Mucosa of rectum (tissue), 2 donors: ENCODE data around the gene IGFBP6.

ENCODE experiments used
- H3K27ac ChIP-seq, 2 donors: one replicate each; pipeline ENCODE4 v1.7.0; 2013; ENCODE audit warnings: inconsistent platforms in 2 of 2, low read depth in 2 of 2, low read length in 2 of 2
- H3K27me3 ChIP-seq, 2 donors: one replicate each; pipeline ENCODE4 v1.7.0; 2013; ENCODE audit warnings: low read length in 2 of 2; ENCODE audit not compliant: control insufficient read depth in 2 of 2, insufficient read depth in 2 of 2
- H3K36me3 ChIP-seq, 2 donors: one replicate each; pipeline ENCODE4 v1.7.0; 2013; ENCODE audit warnings: low read length in 2 of 2; ENCODE audit not compliant: control insufficient read depth in 2 of 2, insufficient read depth in 2 of 2
- H3K4me1 ChIP-seq, 2 donors: one replicate each; pipeline ENCODE4 v1.7.0; 2013; ENCODE audit warnings: low read length in 2 of 2, mild to moderate bottlenecking in 1 of 2; ENCODE audit not compliant: control insufficient read depth in 2 of 2, insufficient read depth in 2 of 2
- H3K4me3 ChIP-seq, 2 donors: one replicate each; pipeline ENCODE4 v1.7.0; 2013; ENCODE audit warnings: low read length in 2 of 2
- H3K9ac ChIP-seq, 2 donors: one replicate each; pipeline ENCODE4 v1.7.0; 2013; ENCODE audit warnings: low read length in 2 of 2, low read depth in 1 of 2, mild to moderate bottlenecking in 1 of 2
- H3K9me3 ChIP-seq, 2 donors: one replicate each; pipeline ENCODE4 v1.7.0; 2013; ENCODE audit warnings: low read length in 2 of 2; ENCODE audit not compliant: control insufficient read depth in 2 of 2
- donor health status: healthy.
- donor health status: Normal muscosa, but diverticular disease.

IGFBP6 gene

GRCh38 chr12:53073881-53074280 is 23.6 kb upstream of the IGFBP6 start:
- Histone ChIP-seq H3K4me1 (peaks cover 10 to 19% of the 10 kb centered on the region in 2 donors), H3K27me3 (no peaks in the 10 kb centered on the region), H3K36me3 (peaks cover 38 to 50% of the 10 kb centered on the region in 2 donors), H3K4me3 (no peak overlapping the region), H3K27ac (no peak overlapping the region), H3K9me3 (no peaks in the 10 kb centered on the region), H3K9ac (no peak overlapping the region)

GRCh38 chr12:53074283-53074998 is 23.0 kb upstream of the IGFBP6 start:
- H3K4me3 ChIP-seq: no peak overlapping the region
- H3K9me3 ChIP-seq: no peaks in the 10 kb centered on the region
- no peaks in the 10 kb centered on the region for H3K27me3 ChIP-seq
- no peak overlapping the region for H3K9ac ChIP-seq
- H3K36me3 ChIP-seq: peaks cover 36 to 50% of the 10 kb centered on the region in 2 donors
- peaks cover 10 to 19% of the 10 kb centered on the region in 2 donors for H3K4me1 ChIP-seq
- H3K27ac ChIP-seq: no peak overlapping the region

- H3K36me3 ChIP-seq: peaks cover 33 to 47% of the 10 kb centered on the region in 2 donors
- H3K27me3 ChIP-seq: no peaks in the 10 kb centered on the region
- no peak overlapping the region for H3K4me3 ChIP-seq
- peaks cover 8 to 23% of the 10 kb centered on the region in 2 donors for H3K4me1 ChIP-seq
- no peak overlapping the region for H3K9ac ChIP-seq
- H3K9me3 ChIP-seq: no peaks in the 10 kb centered on the region
- no peak overlapping the region for H3K27ac ChIP-seq
Measured at GRCh38 chr12:53074999-53075370, 22.5 kb upstream of the IGFBP6 start.

DNA sequence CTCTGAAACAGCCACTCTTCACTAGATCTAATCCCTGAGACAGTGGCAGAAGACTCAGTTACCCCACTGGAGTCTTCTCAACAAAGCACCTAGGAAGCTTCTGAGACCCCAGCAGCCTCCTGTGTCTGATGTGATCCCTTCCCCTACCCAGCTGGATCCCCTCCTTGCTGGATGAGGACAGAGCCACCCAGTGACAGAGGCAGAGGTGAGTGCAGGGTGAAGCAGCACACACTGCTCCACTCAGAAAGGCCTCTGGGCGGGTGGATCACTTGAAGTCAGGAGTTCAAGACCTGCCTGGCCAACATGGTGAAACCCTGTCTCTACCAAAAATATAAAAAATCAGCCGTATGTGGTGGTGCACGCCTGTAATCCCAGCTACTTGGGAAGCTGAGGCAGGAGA is 21.0 kb upstream of the IGFBP6 start:
- no peaks in the 10 kb centered on the region for H3K9me3 ChIP-seq
- H3K9ac ChIP-seq: no peak overlapping the region
- no peak overlapping the region for H3K4me3 ChIP-seq
- H3K36me3 ChIP-seq: peaks cover 24 to 34% of the 10 kb centered on the region in 2 donors
- peaks cover 7 to 16% of the 10 kb centered on the region in 2 donors for H3K4me1 ChIP-seq
- no peaks in the 10 kb centered on the region for H3K27me3 ChIP-seq
- no peak overlapping the region for H3K27ac ChIP-seq

DNA sequence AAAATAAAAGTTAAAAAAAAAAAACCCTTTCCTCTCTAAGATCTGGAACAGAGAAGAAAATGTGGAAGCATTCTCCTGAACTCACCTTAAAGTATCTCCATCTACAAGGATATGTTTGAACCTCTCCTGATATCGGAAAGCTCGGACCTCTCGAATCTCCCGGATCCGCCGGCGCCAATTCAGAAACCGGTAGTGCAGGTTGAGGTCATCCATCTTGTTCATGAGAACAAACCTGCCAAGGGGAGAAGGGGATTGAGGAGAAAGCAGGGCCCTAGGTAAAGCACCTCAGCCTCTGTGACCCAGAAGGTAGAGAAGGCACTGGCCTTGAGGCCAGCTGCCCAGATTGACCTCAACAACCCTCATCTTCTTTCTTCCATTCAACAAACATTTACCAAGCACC is 20.4 kb upstream of the IGFBP6 start:
- Histone ChIP-seq H3K4me1 (peaks cover 7 to 13% of the 10 kb centered on the region in 2 donors), H3K27ac (no peak overlapping the region)

GRCh38 chr12:53078425-53079225 is 18.8 kb upstream of the IGFBP6 start:
- no peaks in the 10 kb centered on the region for H3K9me3 ChIP-seq
- H3K9ac ChIP-seq: peak overlapping the region; percentile 68 to 80
- H3K4me1 ChIP-seq: peaks cover 5 to 8% of the 10 kb centered on the region in 2 donors
- peak overlapping the region; percentile 76 to 83 for H3K4me3 ChIP-seq
- H3K36me3 ChIP-seq: peaks cover 16 to 27% of the 10 kb centered on the region in 2 donors
- H3K27me3 ChIP-seq: no peaks in the 10 kb centered on the region
- H3K27ac ChIP-seq: peak overlapping the region; percentile 81 to 94

More for the DNA sequence above, 20.4 kb upstream of the IGFBP6 start:
- Histone ChIP-seq H3K27me3 (no peaks in the 10 kb centered on the region), H3K36me3 (peaks cover 22 to 32% of the 10 kb centered on the region in 2 donors), H3K4me3 (no peak overlapping the region), H3K9me3 (no peaks in the 10 kb centered on the region), H3K9ac (no peak overlapping the region)

GRCh38 chr12:53079226-53080117 is 18.0 kb upstream of the IGFBP6 start, which contains the start of gene SPRYD3:
Gene SPRYD3 (minus strand): TSS chr12:53079390. CDS start chr12:53079333, 57 bp downstream.
- Histone ChIP-seq H3K27ac (peak within 1 kb of the TSS; percentile 81 to 94), H3K9me3 (no peaks in the 10 kb centered on the region), H3K4me1 (peaks cover 5 to 8% of the 10 kb centered on the region in 2 donors), H3K9ac (peak within 1 kb of the TSS; percentile 78 to 80), H3K4me3 (peak within 1 kb of the TSS; percentile 76 to 83), H3K36me3 (peaks cover 16 to 22% of the 10 kb centered on the region in 2 donors), H3K27me3 (no peaks in the 10 kb centered on the region)

DNA sequence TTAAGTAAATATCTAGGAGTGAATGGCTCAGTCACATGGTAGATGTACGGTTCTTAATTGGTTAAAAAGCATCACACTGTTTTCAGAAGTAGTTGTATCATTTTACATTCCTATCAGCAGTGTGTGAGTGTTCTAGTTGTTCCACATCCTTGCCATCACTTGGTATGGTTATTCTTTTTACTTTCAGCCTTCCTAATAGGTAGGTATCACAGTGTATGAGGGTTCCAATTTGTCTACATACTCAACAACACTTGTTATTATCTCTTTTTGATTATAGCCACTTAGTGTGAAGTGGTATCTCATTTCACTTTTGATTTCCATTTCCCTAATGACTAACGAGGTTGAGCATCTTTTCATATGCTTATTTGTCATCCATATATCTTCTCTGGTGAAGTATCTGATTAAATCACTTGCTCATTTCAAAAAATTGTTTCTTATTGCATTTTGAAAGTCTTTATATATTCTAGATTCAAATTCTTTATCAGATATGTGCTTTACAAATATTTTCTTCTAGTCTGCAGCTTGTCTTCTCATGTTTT is 14.8 kb upstream of the IGFBP6 start:
- Histone ChIP-seq H3K9me3 (no peaks in the 10 kb centered on the region), H3K27me3 (no peaks in the 10 kb centered on the region), H3K4me3 (no peak overlapping the region), H3K36me3 (no peaks in the 10 kb centered on the region), H3K4me1 (peaks cover 5 to 8% of the 10 kb centered on the region in 2 donors), H3K27ac (no peak overlapping the region), H3K9ac (no peak overlapping the region)

- Histone ChIP-seq H3K4me3 (no peak overlapping the region), H3K9ac (no peak overlapping the region), H3K36me3 (no peaks in the 10 kb centered on the region), H3K4me1 (no peaks in the 10 kb centered on the region), H3K9me3 (no peaks in the 10 kb centered on the region), H3K27ac (no peak overlapping the region), H3K27me3 (no peaks in the 10 kb centered on the region)
Measured at GRCh38 chr12:53086361-53086760, 11.1 kb upstream of the IGFBP6 start.
